Left ventricle myocardium inferior (tissue), 1 donor: ENCODE data around the gene C15orf40. TPM values are rescaled to one million over a fixed set of nuclear protein-coding genes. Genes with fewer than 3 reads are reported as not detected.
A peak's percentile ranks its signal among the peaks of the same experiment; 100 is the strongest.

ENCODE experiments used
- DNase-seq: peaks from one replicate; pipeline ENCODE4 v3.0.0-alpha.2; 2020
- H3K27ac ChIP-seq: fragments of 200-600 bp; replicated peaks from 2 replicates; pipeline ENCODE4 v1.8.0; 2021
- H3K27me3 ChIP-seq: fragments of 200-600 bp; 2 replicates; pipeline ENCODE4 v1.8.0; 2021; ENCODE audit warnings: low read depth
- H3K36me3 ChIP-seq: fragments of 200-600 bp; 2 replicates; pipeline ENCODE4 v1.8.0; 2021
- H3K4me1 ChIP-seq: fragments of 200-600 bp; 2 replicates; pipeline ENCODE4 v1.8.0; 2021
- H3K4me3 ChIP-seq: fragments of 200-600 bp; 2 replicates; pipeline ENCODE4 v1.8.0; 2021; ENCODE audit warnings: mild to moderate bottlenecking, moderate library complexity
- H3K9me3 ChIP-seq: fragments of 200-600 bp; replicated peaks from 2 replicates; pipeline ENCODE4 v1.8.0; 2021
- CTCF ChIP-seq: fragments of 200-600 bp; IDR thresholded peaks from 2 replicates; pipeline ENCODE4 v1.8.0; 2021; ENCODE audit warnings: antibody characterized with exemption, mild to moderate bottlenecking, borderline replicate concordance
- intact Hi-C: fragments of 100-400 bp; cut with micrococcal nuclease; formaldehyde crosslinking; loops from one replicate; pipeline ENCODE4 v1.11.0; 2022
- total RNA-seq: library from RNA; stranded (reverse); fragmentation: NEBNext Ultra II Directional; extraction: Animal tissue kit (Norgen Biotek cat#: 25700); gene quantifications from one replicate; pipeline ENCODE4 v1.2.1, GENCODE V29; 2021
- donor health status: DM: no; HTN: yes; CAD: no; lungs with severe emphysema.

The C15orf40 gene
- total RNA-seq, 1 donor from 2014 or later, result 10.4 TPM

GRCh38 chr15:82964890-82965289 lies 46.5 kb downstream of the C15orf40 start:
- Histone ChIP-seq H3K27ac (no peak overlapping the region), H3K9me3 (no peaks in the 10 kb centered on the region), H3K4me1 (peaks cover 10% of the 10 kb centered on the region), H3K36me3 (no peaks in the 10 kb centered on the region), H3K27me3 (no peaks in the 10 kb centered on the region), H3K4me3 (no peak overlapping the region)
- DNase-seq, result no peak
- no peak for TF ChIP-seq CTCF
- intact Hi-C loops, result no loop called here

GRCh38 chr15:82963471-82964341 lies 47.7 kb downstream of the C15orf40 start:
- Histone ChIP-seq H3K27me3 (no peaks in the 10 kb centered on the region), H3K4me1 (peaks cover 20% of the 10 kb centered on the region), H3K4me3 (no peak overlapping the region), H3K9me3 (no peaks in the 10 kb centered on the region), H3K36me3 (no peaks in the 10 kb centered on the region), H3K27ac (peak overlapping the region; percentile 48)
- no peak for DNase-seq
- no peak for TF ChIP-seq CTCF
- intact Hi-C loops, result no loop called here

GRCh38 chr15:82960766-82961165 lies 50.7 kb downstream of the C15orf40 start:
- no peak overlapping the region for H3K27ac ChIP-seq
- no peak overlapping the region for H3K4me3 ChIP-seq
- H3K36me3 ChIP-seq, result no peaks in the 10 kb centered on the region
- H3K9me3 ChIP-seq, result no peaks in the 10 kb centered on the region
- peaks cover 25% of the 10 kb centered on the region for H3K4me1 ChIP-seq
- TF ChIP-seq CTCF, result no peak
- no peak for DNase-seq
- intact Hi-C loops, result no loop called here
- no peaks in the 10 kb centered on the region for H3K27me3 ChIP-seq

GRCh38 chr15:82959423-82959822 lies 52.0 kb downstream of the C15orf40 start:
- no peak for DNase-seq
- Histone ChIP-seq H3K9me3 (no peaks in the 10 kb centered on the region), H3K4me3 (no peak overlapping the region), H3K27ac (no peak overlapping the region), H3K27me3 (no peaks in the 10 kb centered on the region), H3K36me3 (no peaks in the 10 kb centered on the region), H3K4me1 (peaks cover 25% of the 10 kb centered on the region)
- intact Hi-C loops, result no loop called here
- TF ChIP-seq CTCF, result no peak

GRCh38 chr15:82958638-82959037 lies 52.8 kb downstream of the C15orf40 start:
- no peak for DNase-seq
- intact Hi-C loops, result no loop called here
- no peak for TF ChIP-seq CTCF
- H3K4me1 ChIP-seq, result peaks cover 24% of the 10 kb centered on the region
- H3K27ac ChIP-seq, result peak overlapping the region; percentile 38
- no peak overlapping the region for H3K4me3 ChIP-seq
- H3K9me3 ChIP-seq, result no peaks in the 10 kb centered on the region
- no peaks in the 10 kb centered on the region for H3K27me3 ChIP-seq
- H3K36me3 ChIP-seq, result no peaks in the 10 kb centered on the region
